Measurements from ENCODE around the gene SLC12A7. TPM values are rescaled to one million over a fixed set of nuclear protein-coding genes. Genes with fewer than 3 reads are reported as not detected.

SLC12A7 gene
- total RNA-seq, 2 donors from 2014 or later, result 28.5 to 42.3 TPM

GRCh38 chr5:1077491-1078020, 34.3 kb downstream of the SLC12A7 start:
- H3K36me3 ChIP-seq, result peaks cover 86% of the 10 kb centered on the region
- TF ChIP-seq, protein P1, sequence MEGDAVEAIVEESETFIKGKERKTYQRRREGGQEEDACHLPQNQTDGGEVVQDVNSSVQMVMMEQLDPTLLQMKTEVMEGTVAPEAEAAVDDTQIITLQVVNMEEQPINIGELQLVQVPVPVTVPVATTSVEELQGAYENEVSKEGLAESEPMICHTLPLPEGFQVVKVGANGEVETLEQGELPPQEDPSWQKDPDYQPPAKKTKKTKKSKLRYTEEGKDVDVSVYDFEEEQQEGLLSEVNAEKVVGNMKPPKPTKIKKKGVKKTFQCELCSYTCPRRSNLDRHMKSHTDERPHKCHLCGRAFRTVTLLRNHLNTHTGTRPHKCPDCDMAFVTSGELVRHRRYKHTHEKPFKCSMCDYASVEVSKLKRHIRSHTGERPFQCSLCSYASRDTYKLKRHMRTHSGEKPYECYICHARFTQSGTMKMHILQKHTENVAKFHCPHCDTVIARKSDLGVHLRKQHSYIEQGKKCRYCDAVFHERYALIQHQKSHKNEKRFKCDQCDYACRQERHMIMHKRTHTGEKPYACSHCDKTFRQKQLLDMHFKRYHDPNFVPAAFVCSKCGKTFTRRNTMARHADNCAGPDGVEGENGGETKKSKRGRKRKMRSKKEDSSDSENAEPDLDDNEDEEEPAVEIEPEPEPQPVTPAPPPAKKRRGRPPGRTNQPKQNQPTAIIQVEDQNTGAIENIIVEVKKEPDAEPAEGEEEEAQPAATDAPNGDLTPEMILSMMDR (IDR thresholded peaks at IDR 0.05), result no peak
- DNase-seq (ENCODE audit: low spot score), result no peak

GRCh38 chr5:1077026-1077425, 34.8 kb downstream of the SLC12A7 start:
- Histone ChIP-seq H3K4me3 (no peak overlapping the region), H3K27ac (no peak overlapping the region), H3K4me1 (peaks cover 0 to 4% of the 10 kb centered on the region in 2 donors), H3K9me3 (no peaks in the 10 kb centered on the region), H3K36me3 (peaks cover 82% of the 10 kb centered on the region), H3K27me3 (no peaks in the 10 kb centered on the region)
- DNase-seq (ENCODE audit: low spot score), result no peak
- TF ChIP-seq, protein P1 (IDR thresholded peaks at IDR 0.05), result no peak

More at GRCh38 chr5:1077491-1078020, 34.3 kb downstream of the SLC12A7 start:
- Histone ChIP-seq H3K27ac (no peak overlapping the region), H3K27me3 (no peaks in the 10 kb centered on the region), H3K9me3 (no peaks in the 10 kb centered on the region), H3K4me3 (no peak overlapping the region), H3K4me1 (peaks cover 0 to 4% of the 10 kb centered on the region in 2 donors)

GRCh38 chr5:1076406-1076805, 35.5 kb downstream of the SLC12A7 start:
- Histone ChIP-seq H3K4me3 (no peak overlapping the region), H3K36me3 (peaks cover 77% of the 10 kb centered on the region), H3K4me1 (peaks cover 0 to 4% of the 10 kb centered on the region in 2 donors), H3K9me3 (no peaks in the 10 kb centered on the region), H3K27ac (no peak overlapping the region), H3K27me3 (no peaks in the 10 kb centered on the region)
- TF ChIP-seq, protein P1 (IDR thresholded peaks at IDR 0.05), result no peak
- no peak for DNase-seq (ENCODE audit: low spot score)

GRCh38 chr5:1075931-1076330, 35.9 kb downstream of the SLC12A7 start:
- no peak overlapping the region for H3K4me3 ChIP-seq
- no peaks in the 10 kb centered on the region for H3K9me3 ChIP-seq
- H3K4me1 ChIP-seq, result peaks cover 0 to 4% of the 10 kb centered on the region in 2 donors
- H3K27me3 ChIP-seq, result no peaks in the 10 kb centered on the region
- H3K27ac ChIP-seq, result no peak overlapping the region
- peaks cover 73% of the 10 kb centered on the region for H3K36me3 ChIP-seq
- TF ChIP-seq, protein P1 (IDR thresholded peaks at IDR 0.05), result no peak
- no peak for DNase-seq (ENCODE audit: low spot score)

GRCh38 chr5:1075555-1075881, 36.3 kb downstream of the SLC12A7 start:
- no peak for DNase-seq (ENCODE audit: low spot score)
- Histone ChIP-seq H3K27ac (no peak overlapping the region), H3K27me3 (no peaks in the 10 kb centered on the region), H3K4me1 (peaks cover 0 to 1% of the 10 kb centered on the region in 2 donors), H3K36me3 (peaks cover 68% of the 10 kb centered on the region), H3K4me3 (no peak overlapping the region), H3K9me3 (no peaks in the 10 kb centered on the region)
- TF ChIP-seq, protein P1 (IDR thresholded peaks at IDR 0.05), result no peak
